ENCODE data around the gene NUDCD3.

GRCh38 chr7:44494960-44495359 lies 4.5 kb upstream of the NUDCD3 start:
- TF ChIP-seq CTCF (IDR thresholded peaks at IDR 0.05) (no peak), POLR2A (IDR thresholded peaks at IDR 0.05) (no peak)

Data from gastroesophageal sphincter (tissue), 3 donors.